ENCODE data around the gene NELFE. TPM values are rescaled to one million over a fixed set of nuclear protein-coding genes. Genes with fewer than 3 reads are reported as not detected.

NELFE gene
- total and polyA plus RNA-seq, 2 of the 13 experiments (the other 11 are each of a cell fraction or from before 2014, with no cell fraction given): 51.3 to 69.8 TPM

DNA sequence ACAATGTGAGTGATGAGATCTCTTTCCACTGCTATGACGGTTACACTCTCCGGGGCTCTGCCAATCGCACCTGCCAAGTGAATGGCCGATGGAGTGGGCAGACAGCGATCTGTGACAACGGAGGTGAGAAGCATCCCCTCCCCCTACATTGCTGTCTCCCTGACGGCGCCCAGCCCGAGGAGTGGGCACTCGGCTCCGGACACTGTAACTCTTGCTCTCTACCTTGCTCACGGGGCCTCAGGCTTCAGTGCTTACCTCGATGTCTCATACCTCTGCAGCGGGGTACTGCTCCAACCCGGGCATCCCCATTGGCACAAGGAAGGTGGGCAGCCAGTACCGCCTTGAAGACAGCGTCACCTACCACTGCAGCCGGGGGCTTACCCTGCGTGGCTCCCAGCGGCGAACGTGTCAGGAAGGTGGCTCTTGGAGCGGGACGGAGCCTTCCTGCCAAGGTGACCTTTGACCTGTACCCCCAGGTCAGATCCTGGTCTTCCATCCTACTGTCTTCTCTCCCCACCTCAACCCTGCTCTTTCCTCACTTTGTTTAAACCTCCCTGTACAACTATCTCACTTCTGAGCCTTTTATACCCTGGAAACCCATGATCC lies 11.6 kb downstream of the NELFE start (continued):
- TF ChIP-seq, protein P1, sequence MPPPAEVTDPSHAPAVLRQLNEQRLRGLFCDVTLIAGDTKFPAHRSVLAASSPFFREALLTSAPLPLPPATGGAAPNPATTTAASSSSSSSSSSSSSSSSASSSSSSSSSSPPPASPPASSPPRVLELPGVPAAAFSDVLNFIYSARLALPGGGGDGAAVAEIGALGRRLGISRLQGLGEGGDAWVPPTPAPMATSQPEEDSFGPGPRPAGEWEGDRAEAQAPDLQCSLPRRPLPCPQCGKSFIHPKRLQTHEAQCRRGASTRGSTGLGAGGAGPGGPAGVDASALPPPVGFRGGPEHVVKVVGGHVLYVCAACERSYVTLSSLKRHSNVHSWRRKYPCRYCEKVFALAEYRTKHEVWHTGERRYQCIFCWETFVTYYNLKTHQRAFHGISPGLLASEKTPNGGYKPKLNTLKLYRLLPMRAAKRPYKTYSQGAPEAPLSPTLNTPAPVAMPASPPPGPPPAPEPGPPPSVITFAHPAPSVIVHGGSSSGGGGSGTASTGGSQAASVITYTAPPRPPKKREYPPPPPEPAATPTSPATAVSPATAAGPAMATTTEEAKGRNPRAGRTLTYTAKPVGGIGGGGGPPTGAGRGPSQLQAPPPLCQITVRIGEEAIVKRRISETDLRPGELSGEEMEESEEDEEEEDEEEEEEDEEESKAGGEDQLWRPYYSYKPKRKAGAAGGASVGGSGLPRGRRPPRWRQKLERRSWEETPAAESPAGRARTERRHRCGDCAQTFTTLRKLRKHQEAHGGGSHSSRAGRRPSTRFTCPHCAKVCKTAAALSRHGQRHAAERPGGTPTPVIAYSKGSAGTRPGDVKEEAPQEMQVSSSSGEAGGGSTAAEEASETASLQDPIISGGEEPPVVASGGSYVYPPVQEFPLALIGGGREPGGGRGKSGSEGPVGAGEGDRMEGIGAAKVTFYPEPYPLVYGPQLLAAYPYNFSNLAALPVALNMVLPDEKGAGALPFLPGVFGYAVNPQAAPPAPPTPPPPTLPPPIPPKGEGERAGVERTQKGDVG (CRISPR knock-in tag; IDR thresholded peaks at IDR 0.05; ENCODE audit: borderline replicate concordance): 0 out of 2 replicates have a peak, but pooled peaks have one; percentile 23
- TF ChIP-seq ZC3H13 (CRISPR knock-in tag; IDR thresholded peaks at IDR 0.05): peak; percentile 74
- peak in 1 of 2 experiments; percentile 22; a peak in 1 of 4 replicates for TF ChIP-seq NR2F1 (CRISPR knock-in tag; IDR thresholded peaks at IDR 0.05)
- TF ChIP-seq, protein P2, sequence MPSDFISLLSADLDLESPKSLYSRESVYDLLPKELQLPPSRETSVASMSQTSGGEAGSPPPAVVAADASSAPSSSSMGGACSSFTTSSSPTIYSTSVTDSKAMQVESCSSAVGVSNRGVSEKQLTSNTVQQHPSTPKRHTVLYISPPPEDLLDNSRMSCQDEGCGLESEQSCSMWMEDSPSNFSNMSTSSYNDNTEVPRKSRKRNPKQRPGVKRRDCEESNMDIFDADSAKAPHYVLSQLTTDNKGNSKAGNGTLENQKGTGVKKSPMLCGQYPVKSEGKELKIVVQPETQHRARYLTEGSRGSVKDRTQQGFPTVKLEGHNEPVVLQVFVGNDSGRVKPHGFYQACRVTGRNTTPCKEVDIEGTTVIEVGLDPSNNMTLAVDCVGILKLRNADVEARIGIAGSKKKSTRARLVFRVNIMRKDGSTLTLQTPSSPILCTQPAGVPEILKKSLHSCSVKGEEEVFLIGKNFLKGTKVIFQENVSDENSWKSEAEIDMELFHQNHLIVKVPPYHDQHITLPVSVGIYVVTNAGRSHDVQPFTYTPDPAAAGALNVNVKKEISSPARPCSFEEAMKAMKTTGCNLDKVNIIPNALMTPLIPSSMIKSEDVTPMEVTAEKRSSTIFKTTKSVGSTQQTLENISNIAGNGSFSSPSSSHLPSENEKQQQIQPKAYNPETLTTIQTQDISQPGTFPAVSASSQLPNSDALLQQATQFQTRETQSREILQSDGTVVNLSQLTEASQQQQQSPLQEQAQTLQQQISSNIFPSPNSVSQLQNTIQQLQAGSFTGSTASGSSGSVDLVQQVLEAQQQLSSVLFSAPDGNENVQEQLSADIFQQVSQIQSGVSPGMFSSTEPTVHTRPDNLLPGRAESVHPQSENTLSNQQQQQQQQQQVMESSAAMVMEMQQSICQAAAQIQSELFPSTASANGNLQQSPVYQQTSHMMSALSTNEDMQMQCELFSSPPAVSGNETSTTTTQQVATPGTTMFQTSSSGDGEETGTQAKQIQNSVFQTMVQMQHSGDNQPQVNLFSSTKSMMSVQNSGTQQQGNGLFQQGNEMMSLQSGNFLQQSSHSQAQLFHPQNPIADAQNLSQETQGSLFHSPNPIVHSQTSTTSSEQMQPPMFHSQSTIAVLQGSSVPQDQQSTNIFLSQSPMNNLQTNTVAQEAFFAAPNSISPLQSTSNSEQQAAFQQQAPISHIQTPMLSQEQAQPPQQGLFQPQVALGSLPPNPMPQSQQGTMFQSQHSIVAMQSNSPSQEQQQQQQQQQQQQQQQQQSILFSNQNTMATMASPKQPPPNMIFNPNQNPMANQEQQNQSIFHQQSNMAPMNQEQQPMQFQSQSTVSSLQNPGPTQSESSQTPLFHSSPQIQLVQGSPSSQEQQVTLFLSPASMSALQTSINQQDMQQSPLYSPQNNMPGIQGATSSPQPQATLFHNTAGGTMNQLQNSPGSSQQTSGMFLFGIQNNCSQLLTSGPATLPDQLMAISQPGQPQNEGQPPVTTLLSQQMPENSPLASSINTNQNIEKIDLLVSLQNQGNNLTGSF (CRISPR knock-in tag; IDR thresholded peaks at IDR 0.05): 0 out of 2 replicates have a peak, but pooled peaks have one; percentile 53
- TF ChIP-seq ZNF567 (CRISPR knock-in tag; IDR thresholded peaks at IDR 0.05; ENCODE audit: borderline replicate concordance): no peak
- no peak for TF ChIP-seq KDM4B (CRISPR knock-in tag; IDR thresholded peaks at IDR 0.05)
- TF ChIP-seq, protein P3, sequence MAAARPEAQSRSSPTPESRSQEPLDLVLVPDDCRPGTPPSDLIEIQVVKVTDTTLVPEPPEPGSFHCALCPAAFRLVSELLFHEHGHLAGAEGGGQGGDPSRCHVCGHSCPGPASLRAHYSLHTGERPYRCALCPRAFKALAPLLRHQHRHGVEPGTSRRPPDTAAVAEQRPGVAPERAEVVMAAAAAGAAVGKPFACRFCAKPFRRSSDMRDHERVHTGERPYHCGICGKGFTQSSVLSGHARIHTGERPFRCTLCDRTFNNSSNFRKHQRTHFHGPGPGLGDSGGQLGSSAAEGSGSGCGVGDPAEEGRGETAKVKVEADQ (CRISPR knock-in tag; IDR thresholded peaks at IDR 0.05; ENCODE audit: borderline replicate concordance): no peak
- TF ChIP-seq YY1 (IDR thresholded peaks at IDR 0.05; ENCODE audit: insufficient read depth, insufficient replicate concordance, low read depth, low read length): no peak
- no peak for TF ChIP-seq YEATS4 (CRISPR knock-in tag; IDR thresholded peaks at IDR 0.05; ENCODE audit: borderline replicate concordance)
- no peak for TF ChIP-seq GATA4 (IDR thresholded peaks at IDR 0.05; ENCODE audit: borderline replicate concordance, low read depth)
- TF ChIP-seq, protein P4, sequence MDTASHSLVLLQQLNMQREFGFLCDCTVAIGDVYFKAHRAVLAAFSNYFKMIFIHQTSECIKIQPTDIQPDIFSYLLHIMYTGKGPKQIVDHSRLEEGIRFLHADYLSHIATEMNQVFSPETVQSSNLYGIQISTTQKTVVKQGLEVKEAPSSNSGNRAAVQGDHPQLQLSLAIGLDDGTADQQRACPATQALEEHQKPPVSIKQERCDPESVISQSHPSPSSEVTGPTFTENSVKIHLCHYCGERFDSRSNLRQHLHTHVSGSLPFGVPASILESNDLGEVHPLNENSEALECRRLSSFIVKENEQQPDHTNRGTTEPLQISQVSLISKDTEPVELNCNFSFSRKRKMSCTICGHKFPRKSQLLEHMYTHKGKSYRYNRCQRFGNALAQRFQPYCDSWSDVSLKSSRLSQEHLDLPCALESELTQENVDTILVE (CRISPR knock-in tag; IDR thresholded peaks at IDR 0.05): no peak
- no peak for TF ChIP-seq RCOR2 (CRISPR knock-in tag; IDR thresholded peaks at IDR 0.05)
- TF ChIP-seq ZFY (CRISPR knock-in tag; IDR thresholded peaks at IDR 0.05): 0 out of 2 replicates have a peak, but pooled peaks have one; percentile 26
- TF ChIP-seq ADNP (CRISPR knock-in tag; IDR thresholded peaks at IDR 0.05): no peak
- TF ChIP-seq, protein P5, sequence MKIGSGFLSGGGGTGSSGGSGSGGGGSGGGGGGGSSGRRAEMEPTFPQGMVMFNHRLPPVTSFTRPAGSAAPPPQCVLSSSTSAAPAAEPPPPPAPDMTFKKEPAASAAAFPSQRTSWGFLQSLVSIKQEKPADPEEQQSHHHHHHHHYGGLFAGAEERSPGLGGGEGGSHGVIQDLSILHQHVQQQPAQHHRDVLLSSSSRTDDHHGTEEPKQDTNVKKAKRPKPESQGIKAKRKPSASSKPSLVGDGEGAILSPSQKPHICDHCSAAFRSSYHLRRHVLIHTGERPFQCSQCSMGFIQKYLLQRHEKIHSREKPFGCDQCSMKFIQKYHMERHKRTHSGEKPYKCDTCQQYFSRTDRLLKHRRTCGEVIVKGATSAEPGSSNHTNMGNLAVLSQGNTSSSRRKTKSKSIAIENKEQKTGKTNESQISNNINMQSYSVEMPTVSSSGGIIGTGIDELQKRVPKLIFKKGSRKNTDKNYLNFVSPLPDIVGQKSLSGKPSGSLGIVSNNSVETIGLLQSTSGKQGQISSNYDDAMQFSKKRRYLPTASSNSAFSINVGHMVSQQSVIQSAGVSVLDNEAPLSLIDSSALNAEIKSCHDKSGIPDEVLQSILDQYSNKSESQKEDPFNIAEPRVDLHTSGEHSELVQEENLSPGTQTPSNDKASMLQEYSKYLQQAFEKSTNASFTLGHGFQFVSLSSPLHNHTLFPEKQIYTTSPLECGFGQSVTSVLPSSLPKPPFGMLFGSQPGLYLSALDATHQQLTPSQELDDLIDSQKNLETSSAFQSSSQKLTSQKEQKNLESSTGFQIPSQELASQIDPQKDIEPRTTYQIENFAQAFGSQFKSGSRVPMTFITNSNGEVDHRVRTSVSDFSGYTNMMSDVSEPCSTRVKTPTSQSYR (CRISPR knock-in tag; IDR thresholded peaks at IDR 0.05; ENCODE audit: borderline replicate concordance): 0 out of 2 replicates have a peak, but pooled peaks have one; percentile 19
